HG03135 (cell line): ENCODE results near the gene FGF16.
"Not testable (repeated sequence)": the region's sequence is repeated elsewhere in the genome, so short reads cannot be mapped to it uniquely, and the experiment has no call there.

Source experiments
- ATAC-seq: cut with Tn5 transposase; IDR thresholded peaks from one replicate; pipeline ENCODE4 v1.9.1; 2021; ENCODE audit warnings: mild to moderate bottlenecking, moderate library complexity; ENCODE audit not compliant: unreplicated experiment

Gene FGF16

DNA sequence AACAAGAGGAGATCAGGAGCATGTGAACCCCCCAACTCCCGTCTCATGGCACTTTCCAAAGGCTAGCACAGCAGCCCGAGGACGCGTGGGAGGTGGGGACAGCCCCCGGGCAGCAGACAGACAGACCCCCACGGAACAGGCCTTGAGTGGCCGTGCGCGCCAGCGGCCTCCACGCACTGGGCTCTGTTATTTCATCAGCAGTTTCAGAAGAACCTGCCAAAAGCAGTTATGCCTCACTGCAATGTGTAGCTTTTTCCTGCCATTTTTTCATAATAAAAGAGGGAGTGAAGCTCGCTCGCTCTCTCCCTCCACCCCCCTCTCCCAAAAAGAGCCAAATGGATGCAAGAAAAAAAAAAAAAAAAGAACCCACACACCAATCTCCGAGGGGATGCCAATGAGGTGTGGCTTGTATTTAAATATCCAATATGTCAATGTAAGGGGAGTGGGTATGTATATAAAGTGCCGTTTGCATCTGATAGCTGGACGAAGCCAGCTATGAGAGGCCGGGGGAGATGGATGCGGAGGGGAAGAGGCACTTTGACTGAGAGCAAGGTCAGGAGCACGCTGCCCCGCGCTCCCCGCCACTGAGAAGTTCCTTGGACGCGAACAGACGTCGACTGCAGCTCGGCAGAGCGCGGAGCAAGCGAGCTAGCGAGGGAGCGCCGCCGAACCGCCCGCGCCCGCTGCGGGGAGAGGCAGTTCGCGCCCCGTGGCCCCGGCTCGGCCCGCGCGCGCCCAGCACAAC is at the start of gene FGF16:
FGF16 (plus strand) TSS at position 482 of the 745 bp plus-strand sequence. CDS start 286 bp downstream, outside the sequence.
- ATAC-seq = no peak

DNA sequence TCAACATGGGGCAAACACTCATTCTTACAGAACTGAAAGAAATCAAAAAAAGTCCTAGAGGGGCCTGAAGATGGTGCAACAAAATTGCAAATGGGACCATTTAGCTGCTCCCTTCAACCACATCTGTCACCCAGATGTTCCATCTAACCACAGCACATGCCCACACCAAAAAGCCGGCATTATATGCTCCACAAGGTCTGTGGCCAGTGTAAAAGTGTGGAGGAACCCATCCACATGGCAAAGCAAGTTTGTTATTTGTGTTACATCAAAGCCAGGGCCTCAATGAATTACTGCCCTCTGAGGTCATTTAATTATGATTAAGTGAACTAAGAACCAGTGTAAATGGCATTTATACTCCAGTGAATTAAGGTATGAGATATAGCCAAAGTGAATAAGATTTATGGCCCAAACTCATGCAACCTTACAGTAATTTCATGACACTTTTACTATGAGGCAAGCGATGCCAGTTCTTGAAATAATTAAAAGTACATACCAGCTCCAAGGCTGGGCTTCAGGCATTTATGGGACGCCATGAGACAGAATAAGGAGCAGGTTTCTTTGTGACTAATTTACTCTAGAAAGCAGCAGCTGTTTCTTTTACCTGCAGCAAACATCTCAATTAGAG is 48.7 kb upstream of the FGF16 start:
- ATAC-seq = no peak

DNA sequence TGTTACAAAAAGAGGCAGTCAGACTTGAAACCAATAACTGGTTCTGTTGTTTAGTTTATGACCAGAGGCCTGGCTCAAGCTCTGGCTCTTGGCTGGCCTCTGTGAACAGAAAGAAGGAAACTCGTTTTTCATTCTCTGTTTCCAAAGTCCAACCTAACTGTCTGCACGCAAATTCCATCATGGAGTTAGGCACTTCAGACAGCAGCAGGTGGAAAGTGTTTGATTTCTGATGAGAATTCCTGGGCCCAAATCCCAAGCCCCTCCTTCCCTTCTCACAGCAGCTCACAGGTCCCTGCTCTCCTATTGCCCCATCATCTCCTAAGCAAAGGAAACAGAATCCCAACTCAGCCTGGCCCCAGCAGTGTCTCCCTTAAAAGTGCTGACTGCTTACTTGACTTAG is 42.8 kb upstream of the FGF16 start:
- ATAC-seq = no peak

DNA sequence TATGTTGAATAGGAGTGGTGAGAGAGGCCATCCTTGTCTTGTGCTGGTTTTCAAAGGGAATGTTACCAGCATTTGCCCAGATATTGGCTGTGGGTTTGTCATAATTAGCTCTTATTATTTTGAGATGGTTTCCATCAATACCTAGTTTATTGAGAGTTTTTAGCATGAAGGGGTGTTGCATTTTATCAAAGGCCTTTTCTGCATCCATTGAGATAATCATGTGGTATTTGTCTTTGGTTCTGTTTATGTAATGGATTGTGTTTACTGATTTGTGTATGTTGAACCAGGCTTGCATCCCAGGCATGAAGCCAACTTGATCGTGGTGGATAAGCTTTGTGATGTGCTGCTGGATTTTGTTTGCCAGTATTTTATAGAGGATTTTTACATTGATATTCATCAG is 39.4 kb upstream of the FGF16 start:
- not testable (repeated sequence) for ATAC-seq

DNA sequence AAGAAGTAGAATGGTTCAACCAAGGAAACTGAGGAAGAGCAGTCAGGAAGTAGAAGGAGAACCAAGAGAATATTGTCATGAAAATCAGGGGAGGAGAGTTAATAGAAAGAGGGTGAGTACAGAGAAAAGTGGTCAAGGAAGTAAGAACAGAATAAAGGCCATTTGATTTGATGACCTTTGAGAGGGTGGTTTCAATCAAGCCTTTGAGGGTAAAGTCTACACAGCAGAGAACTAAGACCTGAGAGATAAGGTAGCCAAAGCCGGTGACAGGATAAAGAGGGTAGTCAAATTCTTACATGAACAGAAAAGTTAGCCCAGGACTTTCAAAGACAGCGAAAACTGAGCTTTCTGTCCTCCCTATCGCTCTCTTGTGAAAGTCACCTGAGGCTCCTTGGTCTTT is 34.6 kb upstream of the FGF16 start:
- no peak for ATAC-seq

DNA sequence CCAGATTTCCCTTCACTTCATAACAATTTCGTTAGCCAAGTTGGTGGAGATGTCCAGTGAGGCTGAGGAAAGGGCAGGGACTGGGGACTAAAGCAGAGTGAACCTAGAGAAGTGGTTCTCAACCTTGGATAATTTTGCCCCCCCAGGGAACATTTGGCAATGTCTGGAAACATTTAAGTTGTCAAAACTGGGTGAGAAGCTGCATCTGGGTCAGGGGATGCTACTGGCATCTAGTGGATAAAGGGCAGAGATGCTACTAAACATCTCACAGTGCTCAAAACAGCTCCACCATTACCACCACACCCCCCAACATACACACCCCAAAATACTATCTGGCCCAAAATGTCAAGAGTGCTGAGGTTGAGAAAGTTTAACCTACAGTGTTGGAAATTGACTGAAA is 32.0 kb upstream of the FGF16 start:
- ATAC-seq = no peak

DNA sequence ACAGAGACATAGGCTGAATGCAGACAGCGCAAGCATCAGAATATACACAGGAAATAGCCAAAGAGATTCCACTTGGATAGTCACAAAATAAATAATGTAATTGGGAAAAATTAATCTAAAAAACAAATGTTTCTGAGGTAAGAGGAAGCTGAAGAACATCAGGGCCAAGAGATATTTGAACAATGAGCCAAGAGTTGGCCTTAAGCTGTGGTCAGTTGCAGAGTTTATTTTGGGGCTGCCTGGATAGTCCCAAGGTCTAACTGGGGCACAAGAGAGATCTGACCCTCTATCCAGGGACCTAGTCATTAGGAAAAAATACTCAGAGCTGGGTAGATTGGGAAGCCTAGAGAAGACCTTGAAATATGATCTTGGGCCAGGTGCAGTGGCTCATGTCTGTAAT is 31.3 kb upstream of the FGF16 start:
- no peak for ATAC-seq

DNA sequence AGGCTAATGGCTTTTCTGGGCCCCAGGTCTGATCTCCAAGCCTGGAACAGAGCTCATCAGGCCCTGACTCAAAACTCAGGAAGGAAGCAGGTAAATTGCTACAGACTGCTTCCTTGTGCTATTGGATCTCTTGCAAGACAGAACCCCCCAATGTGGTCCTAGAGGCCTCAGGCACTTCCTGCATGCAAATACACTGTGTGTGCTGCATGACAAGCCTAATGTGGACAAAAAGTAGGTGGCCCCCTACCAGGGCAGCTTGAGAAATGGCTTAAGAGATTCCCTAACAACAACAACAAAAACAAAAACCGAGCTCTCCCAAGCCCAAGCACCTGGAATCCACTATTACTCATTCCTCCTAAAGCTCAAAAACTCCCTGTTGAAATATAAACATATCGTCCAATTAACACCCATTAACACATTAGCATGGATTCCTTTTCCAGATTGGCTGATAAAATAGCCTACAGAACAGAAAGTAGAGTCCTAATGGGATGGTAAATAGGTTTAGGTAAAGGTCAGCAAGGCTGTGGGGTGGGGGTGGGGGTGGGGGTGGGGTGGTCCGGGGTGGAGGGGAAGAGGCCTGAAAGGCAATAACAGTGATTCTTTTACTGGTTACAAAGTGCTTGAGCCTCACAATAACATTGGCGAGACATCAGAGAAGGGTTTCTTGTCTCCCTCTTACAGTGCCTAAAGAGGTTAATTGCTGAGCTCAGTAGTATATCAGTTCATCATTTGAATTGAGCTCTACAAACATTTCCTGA is 24.1 kb upstream of the FGF16 start:
- ATAC-seq = no peak

DNA sequence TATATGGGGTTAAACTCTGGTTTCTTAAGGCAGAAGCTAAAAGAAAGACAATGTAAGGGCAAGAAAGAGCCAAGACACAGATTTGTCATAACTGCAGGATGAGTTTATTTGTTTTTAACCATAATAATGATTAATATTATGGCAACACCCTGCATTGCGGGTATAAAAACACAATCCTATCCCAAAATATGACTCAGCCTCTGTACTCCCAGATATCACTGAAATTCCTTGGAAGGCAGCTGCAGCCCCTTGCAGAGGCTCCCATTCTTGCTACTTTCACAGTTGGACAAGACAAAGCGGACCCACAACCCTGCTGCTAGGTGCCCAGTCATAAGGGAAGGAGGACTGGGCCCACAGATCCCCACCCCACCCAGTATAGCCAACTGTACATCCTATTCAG is 20.4 kb upstream of the FGF16 start:
- no peak for ATAC-seq

DNA sequence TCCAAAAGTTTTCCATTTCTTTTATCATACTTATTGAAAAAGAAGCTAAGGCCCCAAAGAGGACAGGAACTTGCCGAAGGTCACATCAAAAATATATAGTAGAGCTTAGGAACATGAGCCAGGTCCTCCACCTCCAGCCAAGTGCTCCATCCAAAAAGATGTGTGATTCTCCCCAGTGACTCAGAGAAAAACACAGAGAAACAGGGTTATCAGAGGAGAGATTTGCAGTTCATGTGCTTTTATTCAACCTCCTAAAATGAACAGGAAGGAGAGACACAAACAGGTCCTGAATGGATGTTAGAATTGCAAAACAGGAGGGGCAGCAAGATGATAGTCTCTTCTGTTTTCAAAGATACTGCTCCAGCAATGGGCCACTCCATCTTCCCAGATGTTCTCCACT is 19.6 kb upstream of the FGF16 start:
- ATAC-seq = no peak

DNA sequence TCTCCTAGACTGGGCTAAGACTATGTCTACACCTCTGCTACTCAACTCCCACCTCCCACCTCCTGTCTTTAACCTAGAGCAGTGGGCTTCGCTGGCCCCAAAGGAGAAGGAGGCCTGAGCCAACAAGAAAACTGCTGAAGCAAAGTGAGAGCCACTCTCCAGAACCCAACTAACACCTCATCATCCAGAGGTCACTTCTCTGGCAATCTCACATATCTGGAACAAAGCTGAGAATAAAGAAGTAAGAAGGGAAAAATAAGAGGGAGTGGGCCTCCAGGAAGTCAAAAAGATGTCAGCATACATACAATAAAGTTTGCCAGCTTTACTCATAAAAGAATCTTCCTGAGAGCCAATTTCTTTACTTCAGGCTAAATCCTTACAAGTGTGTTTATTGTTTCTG is 18.6 kb upstream of the FGF16 start:
- no peak for ATAC-seq

DNA sequence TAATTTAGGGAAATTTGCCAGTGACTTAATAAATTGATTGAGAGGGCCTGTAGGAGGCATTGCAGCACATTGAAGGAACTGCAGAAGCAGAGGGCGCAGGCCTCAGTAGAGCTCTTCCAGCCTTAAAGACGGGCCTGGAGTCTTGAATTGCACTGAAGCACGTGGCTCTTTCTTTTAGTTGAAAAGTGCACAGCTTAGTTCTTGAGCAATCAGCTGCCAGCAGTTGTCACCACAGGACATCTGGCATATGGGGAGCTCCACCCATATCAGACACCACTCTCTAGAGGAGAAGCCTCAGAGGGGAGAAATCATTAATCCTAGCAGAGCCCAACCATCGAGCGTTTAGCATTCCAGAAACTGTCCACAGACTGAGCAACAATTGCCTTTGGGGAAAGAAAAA is 16.0 kb upstream of the FGF16 start:
- no peak for ATAC-seq

DNA sequence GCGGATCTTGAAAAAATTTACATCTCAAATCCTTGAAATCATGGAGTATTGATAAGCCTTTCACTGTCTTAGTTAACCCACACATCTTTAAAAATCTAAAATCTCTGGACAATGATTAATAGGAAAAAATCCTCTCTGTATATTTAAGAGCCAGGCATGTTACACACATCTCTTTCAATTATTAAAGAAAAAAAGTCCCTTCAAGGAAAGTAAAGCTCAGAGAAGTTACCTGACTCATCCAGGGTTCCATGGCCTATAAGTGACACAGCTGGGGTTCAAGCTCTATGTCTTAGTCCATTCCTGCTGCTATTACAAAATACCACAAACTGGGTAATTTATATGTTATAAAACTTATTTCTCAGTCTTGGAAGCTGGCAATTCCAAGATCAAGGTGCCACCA is 14.2 kb upstream of the FGF16 start:
- no peak for ATAC-seq

DNA sequence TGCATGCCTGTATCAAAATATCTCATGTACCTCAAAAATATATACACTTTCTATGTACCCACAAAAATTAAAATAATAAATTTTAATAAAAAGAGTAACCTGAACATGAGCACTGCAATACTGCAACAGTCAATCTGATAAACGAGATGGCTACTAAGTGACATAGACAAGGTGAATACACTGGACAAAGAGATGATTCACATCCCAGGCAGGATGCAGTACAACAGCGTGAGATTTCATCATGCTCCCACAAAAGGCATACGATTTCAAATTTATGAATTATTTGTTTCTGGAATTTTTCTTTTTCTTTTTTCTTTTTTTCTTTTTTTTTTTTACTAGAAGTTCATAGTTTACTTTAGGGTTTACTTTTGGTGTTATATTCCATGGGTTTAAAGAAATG is 12.2 kb upstream of the FGF16 start:
- ATAC-seq = no peak

DNA sequence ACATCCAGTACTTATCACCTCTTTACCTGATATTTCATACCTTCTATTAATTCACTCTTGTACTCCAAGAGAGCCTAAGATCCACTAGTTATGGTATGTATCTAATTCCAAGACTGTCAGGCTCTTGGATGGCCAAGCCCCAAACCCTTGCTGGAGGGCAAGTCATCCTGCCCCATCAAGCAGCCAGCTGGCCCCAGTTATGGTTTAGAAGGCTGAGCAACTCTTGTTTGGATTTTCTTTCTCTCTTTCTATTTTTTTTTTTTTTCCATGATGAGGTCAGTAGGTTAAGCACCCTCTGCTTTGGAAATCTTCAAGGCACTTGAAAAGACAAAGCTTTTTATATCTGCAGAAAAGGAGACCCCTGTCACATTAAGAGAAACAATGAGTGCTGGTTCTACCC is 10.9 kb upstream of the FGF16 start:
- ATAC-seq = no peak

DNA sequence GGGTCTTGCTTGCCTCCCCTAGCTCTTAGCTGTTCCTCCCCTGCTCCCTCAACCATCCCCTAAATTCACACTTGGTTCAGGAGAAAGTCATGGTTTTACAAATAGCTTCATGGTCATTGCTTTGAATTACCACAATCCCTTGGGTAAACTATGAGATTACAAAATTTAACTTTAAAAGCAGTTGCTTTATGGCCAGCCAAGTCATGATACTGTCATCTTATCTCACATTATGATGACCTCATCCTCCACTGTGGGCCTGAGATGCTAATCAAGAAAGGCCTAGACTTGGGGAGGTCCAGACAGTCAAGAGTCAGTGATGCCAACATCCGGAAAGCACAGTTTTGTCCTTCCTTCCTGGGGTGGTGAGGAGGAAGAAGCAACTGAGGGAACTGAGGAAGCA is 10.5 kb upstream of the FGF16 start:
- ATAC-seq = no peak

DNA sequence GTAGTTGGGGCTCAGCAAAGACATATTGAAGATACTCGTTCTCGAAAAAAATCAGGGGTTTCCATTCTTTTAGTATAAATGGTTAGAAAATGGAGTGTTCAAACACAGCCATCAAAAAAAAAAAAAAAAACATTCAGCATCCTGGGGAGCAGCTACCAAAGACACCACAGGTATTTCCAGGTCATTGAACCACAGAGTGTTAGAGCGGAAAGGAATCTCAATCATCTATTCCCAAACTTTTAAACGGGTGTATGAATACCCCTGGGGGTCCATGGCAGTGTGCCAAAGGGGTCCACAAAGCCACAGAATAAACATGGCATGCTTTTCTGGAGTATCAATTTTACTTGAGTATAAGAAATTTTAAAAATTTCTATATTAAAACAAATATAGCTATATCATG is 6.9 kb upstream of the FGF16 start:
- ATAC-seq = no peak

DNA sequence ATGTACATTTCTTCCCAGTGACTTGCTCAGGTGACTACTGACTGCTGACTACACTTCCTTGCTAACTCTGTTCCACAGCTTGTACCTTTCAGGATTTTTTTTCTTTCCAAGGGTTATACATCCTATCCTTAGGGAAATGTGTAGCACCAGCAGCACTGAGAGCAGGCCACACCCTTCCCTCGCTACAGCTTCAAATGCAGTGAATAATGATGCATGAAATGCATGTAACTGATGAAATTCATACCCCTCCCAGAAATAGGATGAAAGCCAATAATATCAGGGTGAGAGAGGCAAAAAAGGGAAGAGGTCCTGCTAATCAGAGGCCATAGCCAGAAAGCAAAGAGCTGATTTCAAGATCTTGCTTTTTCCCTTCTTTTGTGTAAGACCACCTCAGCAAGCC is 6.2 kb upstream of the FGF16 start:
- no peak for ATAC-seq

DNA sequence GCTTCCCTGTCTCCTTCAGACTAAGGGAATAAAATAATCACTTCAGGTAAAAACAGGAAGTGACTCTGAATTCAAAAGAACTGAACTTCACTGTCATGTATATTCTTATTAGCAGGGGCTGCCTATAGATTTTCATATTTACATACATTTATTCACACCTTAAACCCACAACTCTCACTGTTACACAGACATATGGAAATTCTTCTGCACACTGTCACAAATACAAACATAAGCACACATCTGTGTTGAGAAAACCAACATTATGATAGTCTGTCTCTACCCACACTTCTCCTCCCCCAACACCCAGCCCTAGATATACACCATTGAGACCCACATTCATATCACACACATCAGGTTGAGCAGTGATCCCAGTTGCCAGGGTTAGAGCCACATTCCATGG is 5.7 kb upstream of the FGF16 start:
- no peak for ATAC-seq

DNA sequence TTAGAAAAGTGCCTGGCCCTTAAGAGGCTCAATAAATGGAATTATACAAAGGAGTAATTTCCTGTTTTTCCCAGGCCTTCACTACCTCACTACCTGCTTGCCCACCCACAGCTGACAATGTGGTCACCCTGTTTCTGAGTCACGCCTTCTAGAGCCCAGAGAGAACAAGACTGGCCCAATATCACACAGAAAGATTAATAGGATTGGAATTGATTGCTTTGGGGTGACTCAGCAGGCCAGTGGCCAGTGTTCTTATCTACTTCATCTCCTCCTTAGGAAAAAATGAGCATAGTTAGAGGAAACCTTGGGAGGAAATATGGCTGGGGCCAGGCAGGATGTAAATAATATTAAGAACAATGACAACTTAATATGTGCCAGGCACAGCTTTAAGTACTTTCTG is 4.5 kb upstream of the FGF16 start:
- no peak for ATAC-seq

DNA sequence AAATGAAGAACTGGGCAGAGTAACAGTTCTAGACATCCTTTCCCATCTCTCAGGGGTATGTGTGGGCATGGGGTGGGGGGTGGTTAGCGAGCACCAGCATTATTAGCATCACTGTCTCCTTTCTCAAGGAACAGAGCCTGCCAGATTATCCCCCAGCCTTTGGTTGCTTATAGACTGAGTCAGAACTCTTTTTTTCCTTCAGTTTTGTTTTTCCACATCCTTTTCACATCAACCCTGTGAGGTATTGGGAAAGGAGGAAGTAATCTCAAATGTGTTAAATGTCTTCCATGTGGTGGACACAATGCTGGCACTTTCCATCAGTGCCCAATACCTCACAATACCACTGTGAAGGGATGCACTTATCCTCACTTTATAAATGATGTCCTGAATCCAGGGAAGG is 3.1 kb upstream of the FGF16 start:
- ATAC-seq = no peak

DNA sequence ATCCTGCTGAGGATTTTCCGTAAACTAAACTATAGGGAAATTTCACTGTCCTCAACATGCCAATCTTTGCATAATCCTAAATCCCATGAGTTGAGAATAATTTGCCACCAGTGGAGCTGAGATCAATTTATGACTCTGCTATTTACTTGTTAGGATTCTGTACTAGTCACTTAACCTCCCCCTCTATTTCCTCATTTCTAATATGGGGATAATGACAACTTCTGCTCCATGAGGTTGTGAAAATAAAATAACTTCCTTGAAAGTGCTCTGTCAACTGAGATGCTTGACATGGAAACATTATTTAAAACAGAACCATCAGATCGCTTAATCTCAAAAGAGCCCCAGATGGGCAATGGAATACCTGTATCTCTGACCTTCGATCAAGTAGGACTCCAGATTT is 2.6 kb upstream of the FGF16 start:
- ATAC-seq = no peak
